RWPE1 (cell line): ENCODE data around the gene SIX5.

Experiments used
- CTCF ChIA-PET: fragments of 350-600 bp; sonication (Branson Sonifier 250); formaldehyde crosslinking; extraction: SDS; loops from one replicate; lab custom pipeline; 2021; lab: Yijun Ruan, JAX
- POLR2A ChIA-PET: fragments of 400-600 bp; formaldehyde crosslinking; extraction: SDS; loops from one replicate; lab custom pipeline; 2020; ENCODE audit warnings: antibody characterized with exemption; ENCODE audit not compliant: low non-redundant PET; lab: Yijun Ruan, JAX
- DNase-seq: peaks from one replicate; pipeline ENCODE4 v3.0.0; 2012; ENCODE audit warnings: low spot score
- H3K27ac ChIP-seq: fragments of 450-650 bp; 2 replicates; pipeline ENCODE4 v1.5.1; 2017
- TF ChIP-seq, protein P1 (sequence below): fragments of 450-650 bp; conservative IDR thresholded peaks from 2 replicates; pipeline ENCODE4 v1.5.1; 2017; ENCODE audit warnings: low read depth, mild to moderate bottlenecking

Gene SIX5

DNA sequence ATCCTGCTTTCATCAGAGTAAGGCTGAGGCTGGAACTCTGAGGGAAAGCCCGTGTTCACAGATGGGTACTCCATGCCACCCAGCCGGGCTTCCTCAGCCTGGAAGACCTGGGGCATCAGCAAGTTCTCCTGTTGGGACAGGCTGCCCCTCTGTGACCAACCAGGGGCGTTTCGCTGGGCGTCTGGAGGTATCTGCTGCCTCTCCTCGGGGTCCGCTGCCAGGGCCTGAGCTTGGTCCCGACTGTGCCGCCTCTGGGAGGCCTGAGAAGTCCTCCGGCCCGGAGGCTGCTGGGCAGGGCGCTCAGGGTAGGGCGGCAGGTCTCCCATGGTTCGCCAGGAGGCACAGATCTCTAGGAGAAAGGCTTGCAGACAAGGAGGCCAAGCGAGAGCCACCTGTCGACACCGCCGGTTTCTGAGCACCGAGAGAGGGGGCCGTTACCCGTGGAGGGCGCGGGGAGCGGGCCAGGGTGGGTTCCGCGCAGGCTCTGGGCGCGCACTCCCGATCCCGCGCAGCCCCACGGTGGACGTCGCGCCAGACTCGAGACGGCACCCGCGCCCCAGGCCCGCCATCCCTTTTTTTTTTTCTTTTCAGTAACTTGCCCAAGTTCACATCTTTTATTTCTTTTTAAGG lies 45.9 kb upstream of the SIX5 start, which contains the start of gene RSPH6A:
Gene RSPH6A, minus strand, starts transcription at position 458 of the 630 bp plus-strand sequence. Its CDS starts 132 bp downstream, at position 326.
- H3K27ac ChIP-seq: peak within 1 kb of the TSS; percentile 75
- DNase-seq: no peak
- ChIA-PET CTCF (no interaction called here), POLR2A (interaction anchor here (0.6 kb wide), 1 partner anchor 32 kb away, joined by 3 read pairs; no protein-coding TSS in a partner anchor)
- TF ChIP-seq, protein P1, sequence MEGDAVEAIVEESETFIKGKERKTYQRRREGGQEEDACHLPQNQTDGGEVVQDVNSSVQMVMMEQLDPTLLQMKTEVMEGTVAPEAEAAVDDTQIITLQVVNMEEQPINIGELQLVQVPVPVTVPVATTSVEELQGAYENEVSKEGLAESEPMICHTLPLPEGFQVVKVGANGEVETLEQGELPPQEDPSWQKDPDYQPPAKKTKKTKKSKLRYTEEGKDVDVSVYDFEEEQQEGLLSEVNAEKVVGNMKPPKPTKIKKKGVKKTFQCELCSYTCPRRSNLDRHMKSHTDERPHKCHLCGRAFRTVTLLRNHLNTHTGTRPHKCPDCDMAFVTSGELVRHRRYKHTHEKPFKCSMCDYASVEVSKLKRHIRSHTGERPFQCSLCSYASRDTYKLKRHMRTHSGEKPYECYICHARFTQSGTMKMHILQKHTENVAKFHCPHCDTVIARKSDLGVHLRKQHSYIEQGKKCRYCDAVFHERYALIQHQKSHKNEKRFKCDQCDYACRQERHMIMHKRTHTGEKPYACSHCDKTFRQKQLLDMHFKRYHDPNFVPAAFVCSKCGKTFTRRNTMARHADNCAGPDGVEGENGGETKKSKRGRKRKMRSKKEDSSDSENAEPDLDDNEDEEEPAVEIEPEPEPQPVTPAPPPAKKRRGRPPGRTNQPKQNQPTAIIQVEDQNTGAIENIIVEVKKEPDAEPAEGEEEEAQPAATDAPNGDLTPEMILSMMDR: no peak

DNA sequence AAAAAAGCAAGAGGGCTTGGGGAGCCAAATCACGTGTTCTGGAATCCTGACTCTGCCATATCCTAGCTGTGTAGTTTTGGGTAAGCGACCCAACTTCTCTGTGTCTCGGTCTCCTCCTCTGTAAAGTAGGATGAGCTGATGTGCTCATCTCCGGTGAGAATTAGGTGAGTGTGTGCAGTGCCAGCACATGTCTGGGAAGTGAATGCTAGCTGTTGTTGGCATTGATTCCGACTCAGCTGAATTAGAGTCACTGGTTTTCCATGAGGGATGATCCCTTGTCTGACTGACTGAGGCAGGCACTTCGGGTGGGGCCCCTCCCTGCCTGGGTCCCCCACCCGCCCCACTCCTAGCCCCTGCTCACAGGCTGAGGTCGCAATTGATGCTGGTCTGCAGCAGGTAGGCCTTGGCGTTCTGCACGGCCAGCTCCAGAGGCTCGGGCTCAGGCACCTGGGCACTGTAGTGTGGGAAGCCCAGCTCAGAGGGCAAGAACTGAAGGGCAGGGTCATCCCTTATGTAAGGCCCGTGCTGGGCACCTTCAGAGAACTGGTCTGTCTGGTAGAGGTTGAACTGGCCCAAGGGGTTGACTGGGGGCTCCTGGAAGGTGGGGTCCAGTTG lies 45.2 kb upstream of the SIX5 start:
- peak; percentile 39 for DNase-seq

DNA sequence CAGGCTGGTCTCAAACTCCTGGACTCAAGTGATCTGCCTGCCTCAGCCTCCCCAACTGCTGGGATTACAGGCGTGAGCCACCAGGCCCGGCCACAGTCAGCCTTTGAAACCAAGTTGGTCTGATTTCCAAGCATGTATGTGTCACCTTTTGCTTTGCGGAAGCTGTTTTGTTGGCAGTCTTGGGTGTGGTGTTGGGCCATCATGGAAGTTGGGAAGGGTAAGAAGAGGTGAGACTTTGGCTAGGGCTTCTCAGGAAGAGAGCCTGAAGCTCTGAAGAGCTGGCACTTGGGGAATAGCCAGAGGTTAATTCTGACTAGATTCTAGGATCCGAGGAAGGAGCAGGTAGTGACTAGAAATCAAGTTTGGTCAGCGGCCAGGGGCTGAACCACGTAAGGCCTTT lies 43.2 kb upstream of the SIX5 start:
- POLR2A ChIA-PET: no interaction called here

More for the DNA sequence above, 45.2 kb upstream of the SIX5 start:
- peak overlapping the region; percentile 75 for H3K27ac ChIP-seq
- TF ChIP-seq, protein P1: no peak
- ChIA-PET POLR2A (interaction anchor here (0.6 kb wide), 1 partner anchor 31 kb away, joined by 3 read pairs; no protein-coding TSS in a partner anchor), CTCF (no interaction called here)

DNA sequence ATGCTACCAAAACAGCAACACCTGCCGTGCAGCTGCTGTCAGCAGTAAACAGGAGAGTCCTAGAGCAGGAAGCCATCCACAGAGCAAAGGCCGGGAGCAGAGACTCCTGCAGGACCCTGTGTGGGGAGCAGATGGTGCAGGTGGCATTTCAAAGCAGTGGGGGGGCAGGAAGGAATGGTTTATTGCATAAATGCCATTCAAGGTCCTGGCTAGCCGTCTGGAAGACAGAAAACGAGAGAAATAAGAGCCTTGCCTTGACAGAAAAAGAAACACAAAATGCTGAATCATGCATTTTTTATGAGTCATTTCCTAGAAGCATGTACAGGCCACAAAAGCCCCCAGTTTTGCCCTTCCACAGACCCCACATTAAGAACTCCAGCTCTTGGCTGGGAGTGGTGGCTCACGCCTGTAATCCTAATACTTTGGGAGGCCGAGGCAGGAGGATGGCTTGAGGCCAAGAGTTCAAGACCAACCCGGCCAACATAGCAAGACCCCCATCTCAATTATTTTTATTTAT lies 40.6 kb upstream of the SIX5 start:
- CTCF ChIA-PET: no interaction called here
- TF ChIP-seq, protein P1: no peak
- DNase-seq: no peak
- peak overlapping the region; percentile 89 for H3K27ac ChIP-seq
- POLR2A ChIA-PET: no interaction called here

More for the DNA sequence above, 43.2 kb upstream of the SIX5 start:
- TF ChIP-seq, protein P1: no peak
- DNase-seq: no peak
- CTCF ChIA-PET: interaction anchor here (0.6 kb wide), 1 partner anchor 12 kb away, joined by 3 read pairs; no protein-coding TSS in a partner anchor
- peak overlapping the region; percentile 75 for H3K27ac ChIP-seq

DNA sequence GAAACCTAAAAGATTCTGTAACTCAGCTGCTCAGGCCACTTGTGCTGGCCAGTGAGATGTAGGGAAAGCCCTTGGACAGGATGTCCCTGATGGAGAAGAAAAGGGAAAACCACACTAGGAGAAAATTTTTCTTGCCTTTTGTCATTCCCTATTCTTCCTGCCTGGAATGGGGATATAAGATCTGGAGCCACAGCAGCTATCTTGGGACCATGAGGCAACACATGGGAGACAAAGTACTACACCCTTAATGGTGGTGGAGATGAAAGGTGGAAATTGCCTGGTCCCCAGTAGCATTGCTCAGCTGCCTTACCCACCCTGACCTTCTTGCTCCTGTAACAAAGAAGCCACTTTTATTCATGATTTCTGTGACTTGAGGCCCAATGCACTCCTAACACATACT lies 36.7 kb upstream of the SIX5 start:
- TF ChIP-seq, protein P1: no peak
- CTCF ChIA-PET: interaction anchor here (0.7 to 1.8 kb wide), 3 partner anchors 11 to 36 kb away, joined by 3 to 5 read pairs (median 4); no protein-coding TSS in a partner anchor
- no peak for DNase-seq
- H3K27ac ChIP-seq: no peak overlapping the region
- POLR2A ChIA-PET: no interaction called here

DNA sequence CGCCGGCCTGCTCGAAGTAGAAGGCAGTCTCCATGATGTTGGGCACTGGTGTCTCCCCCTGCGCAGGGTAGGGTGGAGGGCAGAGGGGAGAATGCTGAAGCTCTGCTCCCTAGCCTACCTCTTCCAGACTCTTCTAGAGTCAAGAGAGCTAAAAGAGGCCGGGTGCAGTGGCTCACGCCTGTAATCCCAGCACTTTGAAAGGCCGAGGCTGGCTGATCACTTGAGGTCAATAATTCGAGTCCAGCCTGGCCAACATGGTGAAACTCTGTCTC lies 35.8 kb upstream of the SIX5 start:
- DNase-seq: no peak
- ChIA-PET CTCF (interaction anchor here (0.6 to 1.2 kb wide), 3 partner anchors 12 to 1208 kb away, joined by 3 to 5 read pairs (median 3); no protein-coding TSS in a partner anchor), POLR2A (no interaction called here)
- H3K27ac ChIP-seq: peak overlapping the region; percentile 19; the same call in 1 of the 2 replicates
- TF ChIP-seq, protein P1: no peak
